ENCODE data around the gene ELF4.
A peak's percentile ranks its signal among the peaks of the same experiment; 100 is the strongest.

ELF4 gene

GRCh38 chrX:130083107-130083490 lies 27.2 kb downstream of the ELF4 start:
- no peak for DNase-seq

GRCh38 chrX:130082244-130083106 lies 27.8 kb downstream of the ELF4 start:
- peak; percentile 75 for DNase-seq

GRCh38 chrX:130081421-130082045 lies 28.8 kb downstream of the ELF4 start:
- DNase-seq = no peak

- DNase-seq = no peak
Measured at GRCh38 chrX:130080791-130081367, 29.4 kb downstream of the ELF4 start.

- peak; percentile 73 for DNase-seq
Measured at GRCh38 chrX:130079824-130080406, 30.4 kb downstream of the ELF4 start.

- DNase-seq = peak; percentile 78
Measured at GRCh38 chrX:130075777-130076176, 34.5 kb downstream of the ELF4 start.

- no peak for DNase-seq
Measured at GRCh38 chrX:130072345-130072740, 38.0 kb downstream of the ELF4 start.

- DNase-seq = no peak
Measured at GRCh38 chrX:130071611-130072344, 38.5 kb downstream of the ELF4 start.

GRCh38 chrX:130066975-130067615 lies 43.2 kb downstream of the ELF4 start:
- no peak for DNase-seq

- peak; percentile 76 for DNase-seq
Measured at GRCh38 chrX:130060122-130061069, 49.9 kb downstream of the ELF4 start.

GRCh38 chrX:130058652-130059051 lies 51.6 kb downstream of the ELF4 start:
- no peak for DNase-seq

GRCh38 chrX:130057209-130057608 lies 53.1 kb downstream of the ELF4 start:
- no peak for DNase-seq

GRCh38 chrX:130055899-130056298 lies 54.4 kb downstream of the ELF4 start:
- no peak for DNase-seq

GRCh38 chrX:130055103-130055502 lies 55.2 kb downstream of the ELF4 start:
- DNase-seq = no peak

- DNase-seq = no peak
Measured at GRCh38 chrX:130053236-130053635, 57.1 kb downstream of the ELF4 start.

GRCh38 chrX:130051176-130051845 lies 59.0 kb downstream of the ELF4 start:
- DNase-seq = no peak

- no peak for DNase-seq
Measured at GRCh38 chrX:130049821-130050220, 60.5 kb downstream of the ELF4 start.

GRCh38 chrX:130048686-130049222 lies 61.5 kb downstream of the ELF4 start:
- no peak for DNase-seq

GRCh38 chrX:130047416-130047815 lies 62.9 kb downstream of the ELF4 start:
- DNase-seq = no peak

- DNase-seq = no peak
Measured at GRCh38 chrX:130039847-130040246, 70.5 kb downstream of the ELF4 start.

All from hematopoietic multipotent progenitor cell treated with erythropoietin and hydrocortisone succinate and interleukin-3 and kit ligand, for 8 days (in vitro differentiated cells).